HG03066 (cell line): Measurements from ENCODE around the gene GOT1.
A peak's percentile ranks its signal among the peaks of the same experiment; 100 is the strongest.

ENCODE experiments used
- ATAC-seq: cut with Tn5 transposase; IDR thresholded peaks from one replicate; pipeline ENCODE4 v1.9.1; 2021; ENCODE audit warnings: low read depth; ENCODE audit not compliant: unreplicated experiment

The GOT1 gene

DNA sequence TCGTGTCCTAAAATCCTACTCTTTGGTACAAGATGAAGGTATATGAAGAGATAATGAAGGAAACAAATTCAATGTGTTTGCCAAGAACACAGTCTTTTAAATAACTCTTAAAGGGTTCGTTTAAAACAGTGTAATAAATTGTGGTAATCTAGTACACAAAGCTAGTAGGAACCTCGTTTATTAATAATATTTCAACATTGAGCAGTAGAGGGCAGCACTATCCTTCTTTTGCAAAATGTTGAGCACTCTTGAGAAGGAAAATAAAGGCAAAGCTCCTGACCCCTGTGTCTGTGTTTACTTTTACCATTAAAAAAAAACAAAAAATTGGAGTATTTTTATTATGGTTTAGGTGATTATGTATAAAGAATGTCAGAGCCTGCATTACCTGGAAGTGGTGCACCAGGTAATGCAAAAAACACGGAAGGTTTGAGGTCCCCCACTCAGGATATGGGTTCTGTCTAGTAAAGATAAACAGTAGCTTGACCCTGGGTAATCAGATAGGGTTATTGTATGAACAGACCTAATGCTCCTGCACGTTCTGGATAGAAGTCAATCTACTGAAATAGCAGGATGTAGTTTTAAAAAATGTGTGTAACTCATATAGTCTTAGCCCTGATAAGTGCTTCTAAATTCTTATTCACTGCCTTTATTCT, 5.7 kb upstream of the GOT1 start:
- peak; percentile 68 for ATAC-seq

- ATAC-seq = no peak
These were observed 3.1 kb upstream of the GOT1 start for GRCh38 chr10:99433378-99434020.

GRCh38 chr10:99432881-99433280, 2.5 kb upstream of the GOT1 start:
- no peak for ATAC-seq

- no peak for ATAC-seq
These were observed 1.6 kb upstream of the GOT1 start for GRCh38 chr10:99432047-99432446.

DNA sequence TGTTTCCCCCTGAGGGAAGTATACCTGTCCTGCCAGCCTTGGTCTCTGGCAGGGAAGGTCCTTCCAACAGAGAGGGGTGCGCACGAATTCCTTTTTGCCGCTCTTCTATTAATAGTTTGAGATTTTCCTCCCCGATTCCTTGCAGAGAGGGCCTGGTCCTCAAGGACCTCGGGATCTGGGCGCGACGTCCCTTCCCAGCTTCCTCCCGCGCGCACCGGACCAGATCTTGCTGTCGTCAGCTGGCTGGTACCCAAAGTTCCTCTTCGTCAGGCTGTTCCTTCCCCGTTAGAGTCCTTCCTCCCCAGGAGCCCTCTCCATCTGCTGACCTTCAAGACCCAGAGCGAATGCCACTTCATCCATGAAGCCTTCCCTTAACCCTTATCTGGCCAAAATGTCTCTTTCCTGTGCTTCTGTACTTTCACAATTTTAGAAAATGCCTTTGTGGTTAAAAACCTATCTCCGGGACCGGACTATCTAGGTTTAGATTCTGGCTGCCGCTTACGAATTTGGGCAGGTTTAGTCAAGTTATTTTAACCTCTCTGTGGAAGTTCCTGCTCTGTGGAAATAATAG, 851 bp upstream of the GOT1 start:
- no peak for ATAC-seq

DNA sequence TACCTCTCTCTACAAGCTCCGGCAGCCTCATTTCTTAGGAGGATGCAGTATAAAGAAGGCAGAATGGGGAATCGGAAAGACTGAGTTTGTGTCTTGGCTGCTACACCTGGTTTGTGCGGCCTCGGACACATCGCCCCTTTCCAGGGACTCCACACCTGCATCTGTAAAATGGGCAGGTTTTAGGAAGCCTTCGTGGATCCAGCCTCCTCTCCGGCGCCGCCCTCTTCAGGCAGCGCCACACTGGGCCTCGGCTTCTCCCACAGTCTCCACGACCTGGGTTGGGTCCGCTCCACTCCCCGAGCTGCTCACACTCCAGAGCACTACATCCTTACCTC, 341 bp downstream of the GOT1 start:
- ATAC-seq = peak; percentile 8

DNA sequence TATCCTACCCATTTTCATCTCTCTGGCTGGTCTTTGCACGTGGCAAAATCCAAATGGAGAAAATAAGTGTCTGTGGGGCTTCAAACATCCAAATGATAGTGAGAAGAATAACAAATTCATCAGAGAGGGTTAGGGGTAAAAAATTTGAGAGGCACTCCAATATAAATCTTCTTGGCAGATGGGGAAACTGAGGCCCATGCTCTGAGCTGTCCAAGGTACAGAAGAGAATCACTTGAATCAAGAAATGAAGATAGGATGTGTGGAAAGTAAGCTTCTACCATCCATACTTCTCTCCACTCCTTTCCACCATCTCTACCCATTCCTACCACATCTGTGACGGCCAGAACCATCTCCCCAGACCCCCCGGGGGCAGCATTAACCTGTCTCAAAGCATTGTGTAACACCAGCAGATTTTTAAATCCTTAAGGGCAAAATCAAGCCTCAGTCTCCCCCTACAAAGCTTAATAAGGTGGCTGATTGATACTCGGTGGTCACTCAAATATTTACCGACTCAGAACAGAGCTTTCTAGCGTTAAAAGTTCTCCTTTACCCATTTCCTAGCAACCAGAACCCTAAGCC, 818 bp downstream of the GOT1 start:
- ATAC-seq = no peak

DNA sequence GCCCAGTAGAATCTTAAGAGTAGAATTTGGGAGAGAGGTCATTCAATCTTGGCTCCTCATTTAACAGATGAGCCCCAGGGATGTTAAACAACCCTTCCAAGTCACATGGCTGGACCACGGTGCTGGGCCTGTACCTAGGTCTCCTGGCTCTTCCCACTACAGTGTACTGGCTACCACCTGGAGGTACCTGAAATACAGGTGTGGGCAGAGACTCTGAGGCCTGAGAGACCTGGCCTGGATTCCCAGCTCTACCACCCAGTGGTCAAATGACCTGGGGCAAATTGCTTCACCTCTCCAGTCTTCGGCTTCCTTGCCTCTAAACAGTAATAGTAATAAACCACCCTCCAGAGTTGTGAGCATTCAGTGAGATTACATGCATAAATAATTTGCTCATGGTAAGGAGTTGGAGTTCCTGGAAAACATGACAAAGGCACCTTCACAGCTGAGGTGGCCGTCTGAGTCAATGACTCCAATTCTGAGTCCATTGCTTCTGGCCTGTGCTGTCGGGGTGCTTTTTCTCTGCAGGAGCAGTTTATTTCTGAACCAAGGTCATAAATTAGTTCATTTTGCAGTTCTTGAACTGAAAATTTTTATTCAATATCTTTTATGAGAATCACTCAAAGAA, 2.7 kb downstream of the GOT1 start:
- no peak for ATAC-seq

DNA sequence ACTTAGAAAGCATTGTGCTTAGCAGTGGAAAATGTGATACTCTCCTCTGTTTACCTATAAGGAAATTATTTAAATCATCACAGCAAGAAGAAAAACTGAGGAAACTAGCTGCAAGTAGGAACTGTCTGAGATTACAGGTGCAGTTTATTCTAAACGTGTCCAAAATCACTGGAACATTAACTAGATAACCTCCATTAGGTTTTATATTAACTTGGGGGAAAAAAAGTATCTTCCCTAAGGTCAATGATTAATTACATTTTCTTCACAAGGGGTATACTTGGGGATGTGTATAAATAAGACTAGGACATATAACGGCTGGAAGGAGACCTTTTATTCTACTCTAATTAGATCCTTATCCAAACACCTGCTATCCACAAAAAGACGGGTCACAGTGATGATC, 3.7 kb downstream of the GOT1 start:
- ATAC-seq = no peak

DNA sequence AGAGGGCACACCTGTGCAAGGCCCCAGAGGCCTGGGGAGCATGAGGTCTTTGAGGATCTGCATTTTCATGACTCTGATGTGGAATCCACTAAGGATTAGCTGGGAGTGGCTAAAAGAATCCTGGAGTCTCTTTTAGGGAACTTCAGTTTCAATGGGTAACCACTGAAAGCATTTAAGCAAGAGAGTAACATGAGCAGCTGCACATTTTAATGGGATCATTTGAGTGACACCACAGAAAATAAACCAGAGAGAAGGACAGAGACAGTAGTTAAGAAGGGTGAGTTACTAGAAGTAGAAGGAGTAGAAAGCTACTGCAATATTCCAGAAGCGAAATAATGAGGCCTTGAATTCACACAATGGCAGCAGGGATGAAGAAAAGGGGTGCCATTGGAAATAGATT, 5.2 kb downstream of the GOT1 start:
- ATAC-seq = no peak

DNA sequence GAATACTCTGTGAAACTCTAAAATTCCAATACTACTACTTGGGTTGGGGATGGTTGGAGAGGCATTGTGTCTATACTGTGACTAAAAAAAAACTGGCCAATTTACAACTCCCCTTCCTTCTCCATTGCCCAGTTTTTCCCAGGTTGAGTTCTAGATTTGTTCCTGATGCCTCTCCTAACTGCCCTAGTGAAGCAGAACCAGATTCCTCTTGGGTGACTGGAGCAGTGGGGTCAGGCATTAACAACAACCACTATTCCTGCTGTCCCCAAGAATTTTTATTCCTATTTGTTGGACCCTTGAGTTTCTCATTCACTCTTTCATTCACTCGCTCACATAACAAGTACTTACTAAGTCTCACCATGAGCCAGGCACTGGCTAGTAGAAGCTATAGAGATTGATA, 5.8 kb downstream of the GOT1 start:
- no peak for ATAC-seq

DNA sequence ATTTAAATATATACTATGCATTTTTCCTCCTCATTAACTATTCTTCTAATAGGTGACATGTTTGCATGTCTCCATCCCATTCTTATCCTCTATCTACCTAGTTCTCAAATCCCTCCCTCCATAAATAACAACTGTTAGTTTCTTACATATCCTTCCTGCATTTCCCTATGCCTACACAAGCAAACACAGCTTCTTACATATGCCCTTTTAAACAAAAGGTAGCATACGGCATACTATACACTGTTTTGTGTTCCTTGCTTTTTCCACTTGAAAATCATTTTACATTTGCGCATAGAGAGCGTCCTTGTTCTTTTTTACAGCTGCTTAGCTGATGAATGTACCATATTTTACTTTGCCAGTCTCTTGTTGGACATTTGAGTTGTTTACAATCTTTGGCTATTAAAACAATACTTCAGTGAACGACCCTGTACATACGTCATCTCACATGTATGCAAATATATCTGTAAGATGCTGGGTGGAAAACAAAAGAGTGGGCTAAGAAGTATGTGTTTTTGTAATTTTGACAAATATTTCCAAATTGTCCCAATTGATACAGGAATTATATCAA, 7.8 kb downstream of the GOT1 start:
- no peak for ATAC-seq

DNA sequence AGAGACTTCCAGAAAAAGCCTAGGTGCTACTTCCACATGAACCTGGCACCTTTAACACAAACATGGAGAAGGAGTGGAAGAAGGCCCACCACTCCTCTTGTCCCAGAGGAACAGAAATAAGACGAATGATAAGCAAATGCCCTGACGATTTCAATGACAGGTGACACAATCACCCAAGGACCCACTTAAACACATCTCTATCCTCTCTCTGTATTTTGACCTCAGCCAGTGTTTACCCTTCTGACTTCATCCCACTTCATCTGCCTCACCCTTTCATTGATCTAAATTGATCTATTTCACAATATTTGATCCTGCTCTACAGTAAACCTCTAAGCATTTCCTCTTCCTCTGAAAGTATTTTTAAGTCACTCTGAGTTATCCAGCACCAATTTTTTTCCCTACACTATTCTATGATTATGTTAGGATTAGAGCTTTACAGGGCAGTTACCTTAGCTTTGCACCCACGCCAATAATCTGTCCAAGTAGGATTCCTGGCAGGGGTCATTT, 9.1 kb downstream of the GOT1 start:
- ATAC-seq = no peak

DNA sequence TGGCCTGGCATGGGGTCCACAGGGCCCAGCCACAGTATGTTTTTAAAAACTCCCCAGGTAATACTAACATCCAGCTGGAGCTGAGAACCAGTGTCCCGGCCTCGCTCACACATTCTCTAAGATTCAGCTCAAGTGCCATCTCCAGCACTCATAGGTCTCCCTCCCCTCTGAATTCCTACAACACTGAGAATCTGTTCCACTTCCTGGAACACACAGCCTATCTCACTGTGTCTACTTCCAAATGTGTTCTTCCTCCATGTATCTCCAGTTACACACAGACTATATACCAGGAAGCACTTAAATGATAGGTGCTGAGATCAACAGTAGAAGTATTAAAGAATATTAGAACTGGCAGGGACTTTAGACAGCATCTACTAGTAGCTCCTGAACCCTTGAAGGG, 10.7 kb downstream of the GOT1 start:
- ATAC-seq = no peak

DNA sequence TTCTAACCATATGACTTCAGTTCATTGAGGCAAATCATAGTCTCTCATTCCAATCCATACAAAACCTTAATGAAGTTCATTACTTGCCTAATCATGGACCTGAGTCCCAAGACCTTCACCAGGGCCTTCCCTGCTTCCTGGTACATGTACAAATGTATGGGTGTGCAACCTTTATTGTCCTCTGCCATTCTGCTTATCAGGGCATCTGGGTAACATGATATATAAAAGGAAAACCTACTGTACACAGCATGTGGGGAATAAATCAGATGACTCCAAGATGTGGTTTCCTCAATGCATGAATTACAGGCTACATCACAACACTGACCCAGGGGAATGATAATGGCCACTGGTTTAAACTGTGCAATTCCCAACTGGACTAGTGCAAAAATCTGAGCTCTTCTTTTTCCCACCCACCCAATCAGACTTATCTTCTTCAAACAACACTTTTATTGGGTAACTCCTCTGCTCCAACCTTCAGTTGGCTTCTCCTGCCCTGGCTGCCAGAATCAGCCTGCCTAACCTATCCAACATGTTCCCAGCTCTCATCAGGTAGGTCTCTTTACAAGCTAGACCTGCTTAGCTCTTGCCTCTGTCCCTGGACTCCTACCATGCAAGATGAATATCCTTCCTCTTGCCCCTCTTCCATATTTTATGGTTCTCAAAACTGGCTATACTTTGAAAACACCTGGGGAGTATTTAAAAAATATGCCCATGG, 11.4 kb downstream of the GOT1 start:
- ATAC-seq = no peak

- ATAC-seq = no peak
These were observed 18.3 kb downstream of the GOT1 start for GRCh38 chr10:99412099-99412498.

DNA sequence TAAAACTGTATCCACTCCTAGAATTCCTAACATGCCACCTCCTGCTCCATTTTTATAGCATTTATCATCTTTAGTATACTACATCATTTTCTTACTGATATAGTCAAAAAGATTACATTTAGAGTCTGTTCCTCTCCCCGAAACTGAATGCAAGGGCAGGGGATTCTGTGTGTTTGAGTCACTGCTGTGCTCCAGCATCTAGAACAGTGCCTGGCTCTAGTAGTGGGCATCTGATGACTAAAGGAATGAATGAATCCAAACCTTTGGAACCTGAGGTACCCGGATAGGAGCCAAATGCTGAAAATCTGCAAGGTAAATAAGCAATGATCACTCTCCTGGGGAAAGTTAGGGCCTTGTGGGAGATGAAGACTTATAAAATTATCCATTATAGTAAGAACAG, 18.9 kb downstream of the GOT1 start:
- no peak for ATAC-seq

DNA sequence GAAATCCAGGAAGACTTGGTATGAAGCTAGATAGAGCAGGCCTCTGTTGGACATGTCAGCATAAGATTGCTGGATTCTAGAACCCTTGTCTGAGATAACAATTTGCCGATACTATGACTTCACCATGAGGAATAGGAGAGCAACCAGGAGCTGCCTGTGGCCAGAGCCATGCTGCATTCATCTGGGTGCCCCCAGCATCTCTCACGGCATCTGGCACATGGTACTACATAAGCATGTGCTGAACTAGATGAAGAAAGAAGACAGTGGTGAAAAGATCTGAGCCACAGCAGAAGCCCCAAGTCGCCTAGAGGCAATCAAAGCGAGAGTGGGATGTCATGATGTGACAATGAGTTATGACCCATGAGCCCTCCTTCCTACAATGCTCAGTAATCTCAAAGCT, 19.5 kb downstream of the GOT1 start:
- ATAC-seq = no peak

DNA sequence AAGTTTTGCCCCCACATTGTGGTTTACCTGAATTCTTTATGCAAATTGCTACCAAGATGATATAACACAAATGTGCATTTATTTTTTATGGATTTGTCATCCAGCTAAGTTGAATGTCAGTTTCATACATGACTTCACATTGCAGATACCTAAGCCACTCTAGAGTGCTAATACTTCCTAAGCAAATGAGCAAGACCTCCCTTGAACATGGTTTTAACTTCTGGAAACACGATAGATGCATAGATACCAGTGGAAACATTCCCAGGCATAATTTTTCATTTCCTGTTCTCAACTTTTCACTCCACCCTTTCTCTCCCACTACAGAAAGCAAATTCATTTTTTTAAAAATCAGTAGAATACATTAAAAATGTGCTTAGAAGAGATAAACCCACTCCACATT, 20.3 kb downstream of the GOT1 start:
- no peak for ATAC-seq

DNA sequence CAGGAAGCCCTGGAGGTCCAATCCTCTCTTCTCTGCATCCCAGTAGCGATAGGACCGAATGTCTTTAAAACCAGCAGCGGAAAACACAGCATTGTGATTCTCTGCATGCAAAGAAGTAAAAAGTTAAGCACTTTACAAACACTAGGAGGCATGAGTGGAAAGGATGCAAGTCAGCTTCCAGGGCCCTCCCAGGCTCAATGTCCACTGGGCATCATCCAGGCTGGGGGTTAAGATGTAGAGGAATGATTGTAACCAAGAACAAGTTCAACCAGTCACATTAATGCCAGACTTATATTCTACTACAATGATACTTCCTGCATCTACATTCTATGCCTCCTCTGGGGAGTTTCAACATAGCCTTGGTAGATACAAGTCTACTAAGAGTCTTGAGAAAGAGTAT, 24.3 kb downstream of the GOT1 start:
- ATAC-seq = no peak

- no peak for ATAC-seq
These were observed 26.8 kb downstream of the GOT1 start for GRCh38 chr10:99403674-99404073.
